ENCODE measurements around the gene HCN3. TPM values are rescaled to one million over a fixed set of nuclear protein-coding genes. Genes with fewer than 3 reads are reported as not detected.

HCN3 gene
- total and polyA plus RNA-seq, 2 of the 13 experiments (the other 11 are each of a cell fraction or from before 2014, with no cell fraction given) = 2.4 to 10.2 TPM

DNA sequence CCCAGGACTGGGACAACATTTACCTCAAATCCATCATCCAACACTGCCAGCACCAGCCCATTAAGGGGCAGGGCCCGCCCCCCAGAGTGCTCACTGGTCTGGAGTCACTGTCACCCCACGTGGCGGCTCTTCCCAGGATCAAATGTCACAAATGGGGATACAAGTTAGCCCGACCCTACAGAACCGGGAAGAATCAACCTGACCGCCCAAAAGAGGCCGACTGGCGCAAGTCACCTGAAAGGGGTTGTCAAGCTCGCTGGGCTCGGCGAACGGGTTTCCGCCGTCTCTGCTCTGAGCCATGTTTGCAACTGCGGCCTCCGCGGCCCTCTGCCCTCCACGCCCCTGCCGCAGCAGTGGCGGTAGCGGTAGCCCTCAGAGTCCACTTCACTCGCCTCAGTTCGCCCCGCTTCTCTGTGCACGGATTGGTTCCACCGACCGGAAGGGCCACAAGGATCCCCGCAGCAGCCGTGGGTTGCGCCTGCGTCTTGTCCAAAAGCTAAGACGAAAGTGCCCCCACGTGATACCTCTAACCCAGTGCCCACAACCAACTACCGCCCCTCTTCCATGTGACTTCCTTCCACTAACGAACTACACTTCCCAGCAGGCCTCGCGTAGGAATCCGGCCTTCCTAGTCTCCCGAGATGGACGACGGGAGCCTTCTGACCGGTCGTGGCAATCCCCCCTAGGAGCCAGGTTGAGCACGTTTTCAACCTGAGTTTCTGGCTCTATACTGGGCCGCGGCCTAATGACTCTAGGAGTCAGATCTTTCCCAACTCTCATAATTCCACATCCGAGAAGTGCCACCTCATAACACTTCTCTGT, 15.2 kb upstream of the HCN3 start, which contains the start of gene SCAMP3 (continued):
- TF ChIP-seq, protein P1, sequence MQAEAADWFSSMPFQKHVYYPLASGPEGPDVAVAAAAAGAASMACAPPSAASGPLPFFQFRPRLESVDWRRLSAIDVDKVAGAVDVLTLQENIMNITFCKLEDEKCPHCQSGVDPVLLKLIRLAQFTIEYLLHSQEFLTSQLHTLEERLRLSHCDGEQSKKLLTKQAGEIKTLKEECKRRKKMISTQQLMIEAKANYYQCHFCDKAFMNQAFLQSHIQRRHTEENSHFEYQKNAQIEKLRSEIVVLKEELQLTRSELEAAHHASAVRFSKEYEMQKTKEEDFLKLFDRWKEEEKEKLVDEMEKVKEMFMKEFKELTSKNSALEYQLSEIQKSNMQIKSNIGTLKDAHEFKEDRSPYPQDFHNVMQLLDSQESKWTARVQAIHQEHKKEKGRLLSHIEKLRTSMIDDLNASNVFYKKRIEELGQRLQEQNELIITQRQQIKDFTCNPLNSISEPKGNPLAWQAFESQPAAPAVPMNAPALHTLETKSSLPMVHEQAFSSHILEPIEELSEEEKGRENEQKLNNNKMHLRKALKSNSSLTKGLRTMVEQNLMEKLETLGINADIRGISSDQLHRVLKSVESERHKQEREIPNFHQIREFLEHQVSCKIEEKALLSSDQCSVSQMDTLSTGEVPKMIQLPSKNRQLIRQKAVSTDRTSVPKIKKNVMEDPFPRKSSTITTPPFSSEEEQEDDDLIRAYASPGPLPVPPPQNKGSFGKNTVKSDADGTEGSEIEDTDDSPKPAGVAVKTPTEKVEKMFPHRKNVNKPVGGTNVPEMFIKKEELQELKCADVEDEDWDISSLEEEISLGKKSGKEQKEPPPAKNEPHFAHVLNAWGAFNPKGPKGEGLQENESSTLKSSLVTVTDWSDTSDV (CRISPR knock-in tag; IDR thresholded peaks at IDR 0.05) = no peak; the same call in 1 of the 2 replicates
- no peak for TF ChIP-seq ZNF367 (CRISPR knock-in tag; IDR thresholded peaks at IDR 0.05; ENCODE audit: borderline replicate concordance)
- peak; percentile 64; the same call in 1 of the 2 replicates for TF ChIP-seq ETV6 (CRISPR knock-in tag; conservative IDR thresholded peaks at IDR 0.05)
- peak; percentile 87 for TF ChIP-seq ELF3 (CRISPR knock-in tag; IDR thresholded peaks at IDR 0.05)
- TF ChIP-seq PAXIP1 (CRISPR knock-in tag; conservative IDR thresholded peaks at IDR 0.05) = peak; percentile 36; the same call in 1 of the 2 replicates
- TF ChIP-seq, protein P2, sequence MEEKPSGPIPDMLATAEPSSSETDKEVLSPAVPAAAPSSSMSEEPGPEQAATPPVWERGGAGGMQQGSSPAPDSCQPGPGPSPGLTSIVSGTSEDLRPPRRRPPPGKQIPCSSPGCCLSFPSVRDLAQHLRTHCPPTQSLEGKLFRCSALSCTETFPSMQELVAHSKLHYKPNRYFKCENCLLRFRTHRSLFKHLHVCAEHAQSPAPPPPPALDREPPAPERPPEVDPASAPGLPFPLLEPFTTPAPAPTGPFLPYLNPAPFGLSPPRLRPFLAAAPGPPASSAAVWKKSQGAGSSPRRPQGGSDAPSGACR (CRISPR knock-in tag; IDR thresholded peaks at IDR 0.05) = peak; percentile 84; the same call in 1 of the 2 replicates
- TF ChIP-seq ZNF563 (CRISPR knock-in tag; IDR thresholded peaks at IDR 0.05) = peak; percentile 76; the same call in 1 of the 2 replicates
- TF ChIP-seq, protein P3, sequence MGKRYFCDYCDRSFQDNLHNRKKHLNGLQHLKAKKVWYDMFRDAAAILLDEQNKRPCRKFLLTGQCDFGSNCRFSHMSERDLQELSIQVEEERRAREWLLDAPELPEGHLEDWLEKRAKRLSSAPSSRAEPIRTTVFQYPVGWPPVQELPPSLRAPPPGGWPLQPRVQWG (CRISPR knock-in tag; IDR thresholded peaks at IDR 0.05; ENCODE audit: borderline replicate concordance, low read depth) = no peak
- no peak for TF ChIP-seq PCBP1 (IDR thresholded peaks at IDR 0.05; ENCODE audit: borderline replicate concordance, low read depth, low read length)
- no peak for TF ChIP-seq MAFG (CRISPR knock-in tag; IDR thresholded peaks at IDR 0.05)
- no peak; the same call in 1 of the 2 replicates for TF ChIP-seq BRD4 (CRISPR knock-in tag; IDR thresholded peaks at IDR 0.05)
- TF ChIP-seq SPEN (CRISPR knock-in tag; IDR thresholded peaks at IDR 0.05; ENCODE audit: low read depth) = peak; percentile 87
- TF ChIP-seq, protein P4, sequence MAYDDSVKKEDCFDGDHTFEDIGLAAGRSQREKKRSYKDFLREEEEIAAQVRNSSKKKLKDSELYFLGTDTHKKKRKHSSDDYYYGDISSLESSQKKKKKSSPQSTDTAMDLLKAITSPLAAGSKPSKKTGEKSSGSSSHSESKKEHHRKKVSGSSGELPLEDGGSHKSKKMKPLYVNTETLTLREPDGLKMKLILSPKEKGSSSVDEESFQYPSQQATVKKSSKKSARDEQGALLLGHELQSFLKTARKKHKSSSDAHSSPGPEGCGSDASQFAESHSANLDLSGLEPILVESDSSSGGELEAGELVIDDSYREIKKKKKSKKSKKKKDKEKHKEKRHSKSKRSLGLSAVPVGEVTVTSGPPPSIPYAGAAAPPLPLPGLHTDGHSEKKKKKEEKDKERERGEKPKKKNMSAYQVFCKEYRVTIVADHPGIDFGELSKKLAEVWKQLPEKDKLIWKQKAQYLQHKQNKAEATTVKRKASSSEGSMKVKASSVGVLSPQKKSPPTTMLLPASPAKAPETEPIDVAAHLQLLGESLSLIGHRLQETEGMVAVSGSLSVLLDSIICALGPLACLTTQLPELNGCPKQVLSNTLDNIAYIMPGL (CRISPR knock-in tag; IDR thresholded peaks at IDR 0.05; ENCODE audit: borderline replicate concordance in 1 of 2, low read depth in 1 of 2) = peak; percentile 39 to 75; a peak in 2 of 4 replicates
- TF ChIP-seq ZNF558 (CRISPR knock-in tag; IDR thresholded peaks at IDR 0.05; ENCODE audit: borderline replicate concordance) = 0 out of 2 replicates have a peak, but pooled peaks have one; percentile 50
- TF ChIP-seq REL (CRISPR knock-in tag; conservative IDR thresholded peaks at IDR 0.05) = 0 out of 2 replicates have a peak, but pooled peaks have one; percentile 39
- peak; percentile 33 for TF ChIP-seq ZNF883 (CRISPR knock-in tag; IDR thresholded peaks at IDR 0.05; ENCODE audit: not compliant biosample characterization)
